T-helper 2 cell treated with Interferon-gamma antibody and Interleukin-4, amounts not matched to agents 5 μg/mL and 100 μg/mL, for 36 hours (primary cell): ENCODE results near the gene PLOD1.
A peak's percentile ranks its signal among the peaks of the same experiment; 100 is the strongest.

Experiments
- DNase-seq: peaks from one replicate; pipeline ENCODE4 v3.0.0; 2021; ENCODE audit warnings: low spot score
- H3K27ac Mint-ChIP-seq: one replicate; pipeline ENCODE4 v1.8.0; 2021; ENCODE audit warnings: mild to moderate bottlenecking, mixed read lengths
- H3K27me3 Mint-ChIP-seq: one replicate; pipeline ENCODE4 v1.8.0; 2021; ENCODE audit warnings: low read depth, mixed read lengths
- H3K36me3 Mint-ChIP-seq: one replicate; pipeline ENCODE4 v1.8.0; 2021; ENCODE audit warnings: low read depth, mixed read lengths
- H3K4me1 Mint-ChIP-seq: one replicate; pipeline ENCODE4 v1.8.0; 2021; ENCODE audit warnings: low read depth, mixed read lengths
- H3K4me3 Mint-ChIP-seq: one replicate; pipeline ENCODE4 v1.8.0; 2022; ENCODE audit warnings: mild to moderate bottlenecking, moderate library complexity, mixed read lengths
- H3K9me3 Mint-ChIP-seq: one replicate; pipeline ENCODE4 v1.8.0; 2021; ENCODE audit warnings: mixed read lengths

The PLOD1 gene

GRCh38 chr1:11982010-11982392 is 47.5 kb downstream of the PLOD1 start:
- Mint-ChIP-seq H3K27ac (peak overlapping the region; percentile 98), H3K4me3 (peak overlapping the region; percentile 92), H3K9me3 (no peaks in the 10 kb centered on the region), H3K36me3 (peaks cover 31% of the 10 kb centered on the region), H3K4me1 (peaks cover 32% of the 10 kb centered on the region), H3K27me3 (no peaks in the 10 kb centered on the region)
- no peak for DNase-seq

DNA sequence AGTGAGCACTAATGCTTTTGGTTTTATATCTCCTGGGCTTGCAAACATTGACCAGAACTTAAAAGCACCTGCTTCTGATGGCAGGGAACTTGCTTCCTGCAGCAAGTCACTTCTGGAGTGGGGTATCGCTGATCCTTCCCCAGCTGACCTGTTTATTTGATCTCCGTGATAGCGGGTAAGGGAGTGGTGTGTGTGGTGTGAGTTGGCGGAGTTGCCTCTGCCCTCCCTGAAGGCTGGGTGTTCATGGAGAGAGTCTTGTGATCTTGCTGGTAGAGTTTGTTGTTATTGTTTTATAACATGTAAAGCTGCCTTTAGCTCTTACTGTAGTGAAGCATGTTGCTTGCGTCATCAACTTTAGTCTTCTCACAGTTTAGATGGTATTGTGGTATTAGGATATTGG is 49.6 kb downstream of the PLOD1 start:
- DNase-seq, result no peak
- H3K4me3 Mint-ChIP-seq, result no peak overlapping the region
- no peaks in the 10 kb centered on the region for H3K9me3 Mint-ChIP-seq
- H3K27me3 Mint-ChIP-seq, result no peaks in the 10 kb centered on the region
- peaks cover 33% of the 10 kb centered on the region for H3K36me3 Mint-ChIP-seq
- peak overlapping the region; percentile 18 for H3K27ac Mint-ChIP-seq
- peaks cover 32% of the 10 kb centered on the region for H3K4me1 Mint-ChIP-seq

DNA sequence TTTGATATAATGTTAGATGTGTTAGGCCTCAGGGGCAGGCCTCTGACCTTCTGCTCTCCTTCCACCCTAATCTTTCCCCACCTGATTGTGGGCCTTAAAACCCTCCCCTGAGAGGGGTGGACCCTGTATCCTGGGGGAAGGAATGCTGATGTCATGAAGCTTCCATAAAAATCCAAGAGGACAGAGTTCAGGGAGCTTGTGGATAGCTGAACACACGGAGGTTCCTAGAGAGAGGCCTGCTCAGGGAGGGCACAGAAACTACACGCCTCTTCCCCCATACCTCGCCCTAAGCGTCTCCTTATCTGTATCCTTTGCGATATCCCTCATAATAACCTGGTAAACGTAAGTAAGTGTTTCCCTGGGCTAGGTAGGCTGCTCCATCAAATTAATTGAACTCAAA is 50.1 kb downstream of the PLOD1 start:
- Mint-ChIP-seq H3K9me3 (no peaks in the 10 kb centered on the region), H3K27ac (no peak overlapping the region), H3K36me3 (peaks cover 36% of the 10 kb centered on the region), H3K4me1 (peaks cover 29% of the 10 kb centered on the region), H3K4me3 (no peak overlapping the region), H3K27me3 (no peaks in the 10 kb centered on the region)
- no peak for DNase-seq

- Mint-ChIP-seq H3K27me3 (no peaks in the 10 kb centered on the region), H3K9me3 (no peaks in the 10 kb centered on the region), H3K36me3 (peaks cover 39% of the 10 kb centered on the region), H3K27ac (no peak overlapping the region), H3K4me1 (peaks cover 26% of the 10 kb centered on the region), H3K4me3 (no peak overlapping the region)
- no peak for DNase-seq
These were observed 50.7 kb downstream of the PLOD1 start for GRCh38 chr1:11985171-11985570.

DNA sequence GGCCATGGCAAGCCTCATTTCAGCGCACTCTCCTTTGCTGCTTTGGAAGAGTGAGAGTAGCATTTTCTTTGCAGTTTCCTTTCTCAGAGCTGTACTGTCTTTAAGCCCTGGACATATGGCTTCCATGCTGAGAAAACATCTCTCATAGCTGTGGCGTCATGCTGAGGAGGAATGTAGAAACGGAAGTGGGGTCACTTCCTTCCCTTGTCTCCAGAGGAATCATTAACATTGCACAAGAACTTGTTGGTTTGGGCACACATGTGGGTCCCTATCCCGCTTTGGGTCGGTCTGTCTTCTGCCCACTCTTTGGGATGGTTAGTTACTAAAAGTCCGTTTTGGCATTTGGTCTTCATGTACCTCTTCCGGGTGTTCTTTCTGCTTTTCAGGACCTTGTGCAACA is 51.3 kb downstream of the PLOD1 start:
- Mint-ChIP-seq H3K9me3 (no peaks in the 10 kb centered on the region), H3K4me1 (peaks cover 24% of the 10 kb centered on the region), H3K27ac (no peak overlapping the region), H3K4me3 (no peak overlapping the region), H3K36me3 (peaks cover 44% of the 10 kb centered on the region), H3K27me3 (no peaks in the 10 kb centered on the region)
- DNase-seq, result no peak

- Mint-ChIP-seq H3K4me1 (peaks cover 3% of the 10 kb centered on the region), H3K27me3 (no peaks in the 10 kb centered on the region), H3K9me3 (no peaks in the 10 kb centered on the region), H3K27ac (no peak overlapping the region), H3K36me3 (peaks cover 40% of the 10 kb centered on the region), H3K4me3 (no peak overlapping the region)
- no peak for DNase-seq
These were observed 55.2 kb downstream of the PLOD1 start for GRCh38 chr1:11989669-11990068.

GRCh38 chr1:11990303-11991032 is 56.0 kb downstream of the PLOD1 start:
- Mint-ChIP-seq H3K4me1 (peaks cover 2% of the 10 kb centered on the region), H3K27me3 (no peaks in the 10 kb centered on the region), H3K27ac (no peak overlapping the region), H3K36me3 (peaks cover 39% of the 10 kb centered on the region), H3K4me3 (no peak overlapping the region), H3K9me3 (no peaks in the 10 kb centered on the region)
- DNase-seq, result no peak

- H3K9me3 Mint-ChIP-seq, result no peaks in the 10 kb centered on the region
- H3K4me3 Mint-ChIP-seq, result no peak overlapping the region
- H3K27me3 Mint-ChIP-seq, result no peaks in the 10 kb centered on the region
- H3K36me3 Mint-ChIP-seq, result peaks cover 44% of the 10 kb centered on the region
- H3K4me1 Mint-ChIP-seq, result no peaks in the 10 kb centered on the region
- H3K27ac Mint-ChIP-seq, result no peak overlapping the region
- DNase-seq, result no peak
These were observed 57.6 kb downstream of the PLOD1 start for GRCh38 chr1:11991969-11992676.

DNA sequence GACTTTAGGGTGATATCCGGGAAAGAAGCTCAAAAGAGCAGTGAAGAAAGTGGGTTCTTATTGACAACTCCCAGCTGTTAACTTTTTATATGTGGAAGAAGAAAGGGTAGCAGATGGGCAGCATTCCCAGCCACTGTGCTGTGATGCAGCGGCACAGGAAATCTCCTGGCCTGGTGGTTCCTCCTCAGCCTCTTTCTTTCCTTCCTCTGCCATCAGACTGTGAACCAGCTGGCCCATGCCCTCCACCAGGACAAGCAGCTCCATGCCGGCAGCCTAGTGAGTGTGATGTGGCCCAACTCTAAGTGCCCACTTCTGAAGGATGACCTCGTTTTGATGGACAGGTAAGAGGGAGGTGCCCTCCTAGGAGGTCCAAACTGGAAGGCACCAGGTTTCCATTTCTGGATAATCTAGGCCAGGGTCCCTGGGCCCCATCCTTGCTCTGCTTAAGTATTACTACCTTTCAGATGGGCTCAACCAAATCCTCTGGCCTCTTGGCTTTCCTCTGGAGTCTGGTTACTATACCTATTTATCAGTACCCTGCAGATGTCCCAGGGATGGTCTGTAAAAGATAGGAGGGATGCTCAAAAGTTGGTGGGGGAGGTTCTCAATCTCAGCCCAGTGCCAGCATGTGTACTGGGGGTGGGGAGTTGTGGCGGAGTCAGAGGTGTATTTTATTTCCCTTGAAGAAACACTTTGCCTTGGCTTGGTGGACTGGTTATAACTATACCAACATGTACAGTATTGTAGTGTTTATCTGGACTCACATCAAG is 62.7 kb downstream of the PLOD1 start:
- Mint-ChIP-seq H3K4me3 (no peak overlapping the region), H3K4me1 (no peaks in the 10 kb centered on the region)

GRCh38 chr1:11998636-11999035 is 64.1 kb downstream of the PLOD1 start:
- Mint-ChIP-seq H3K36me3 (peaks cover 59% of the 10 kb centered on the region), H3K27me3 (no peaks in the 10 kb centered on the region), H3K4me1 (no peaks in the 10 kb centered on the region), H3K4me3 (no peak overlapping the region), H3K9me3 (no peaks in the 10 kb centered on the region), H3K27ac (no peak overlapping the region)
- DNase-seq, result no peak

More for the DNA sequence above, 62.7 kb downstream of the PLOD1 start:
- no peak for DNase-seq
- Mint-ChIP-seq H3K27ac (no peak overlapping the region), H3K9me3 (no peaks in the 10 kb centered on the region), H3K36me3 (peaks cover 50% of the 10 kb centered on the region), H3K27me3 (no peaks in the 10 kb centered on the region)

DNA sequence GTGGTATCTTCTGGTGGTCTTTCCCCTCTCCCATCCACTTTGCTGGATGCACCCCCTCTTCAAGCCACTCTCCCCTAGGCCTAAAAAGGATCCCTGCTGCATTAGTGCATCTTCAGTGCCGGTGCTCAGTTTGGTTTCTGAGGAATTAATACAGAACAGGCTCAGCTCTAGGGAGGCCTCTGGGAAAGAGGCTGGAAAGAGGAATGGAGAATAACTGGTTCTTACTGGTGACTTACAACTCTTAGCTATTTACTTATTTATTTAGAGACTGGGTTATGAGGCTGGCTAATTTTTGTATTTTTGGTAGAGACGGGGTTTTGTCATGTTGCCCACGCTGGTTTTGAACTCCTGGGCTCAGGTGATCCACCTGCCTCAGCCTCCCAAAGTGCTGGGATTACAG is 64.7 kb downstream of the PLOD1 start:
- no peaks in the 10 kb centered on the region for H3K9me3 Mint-ChIP-seq
- no peak overlapping the region for H3K27ac Mint-ChIP-seq
- H3K4me1 Mint-ChIP-seq, result no peaks in the 10 kb centered on the region
- no peak for DNase-seq
- no peaks in the 10 kb centered on the region for H3K27me3 Mint-ChIP-seq
- H3K36me3 Mint-ChIP-seq, result peaks cover 63% of the 10 kb centered on the region
- H3K4me3 Mint-ChIP-seq, result no peak overlapping the region

GRCh38 chr1:12001249-12001917 is 66.9 kb downstream of the PLOD1 start:
- Mint-ChIP-seq H3K36me3 (peaks cover 67% of the 10 kb centered on the region), H3K4me1 (no peaks in the 10 kb centered on the region)

DNA sequence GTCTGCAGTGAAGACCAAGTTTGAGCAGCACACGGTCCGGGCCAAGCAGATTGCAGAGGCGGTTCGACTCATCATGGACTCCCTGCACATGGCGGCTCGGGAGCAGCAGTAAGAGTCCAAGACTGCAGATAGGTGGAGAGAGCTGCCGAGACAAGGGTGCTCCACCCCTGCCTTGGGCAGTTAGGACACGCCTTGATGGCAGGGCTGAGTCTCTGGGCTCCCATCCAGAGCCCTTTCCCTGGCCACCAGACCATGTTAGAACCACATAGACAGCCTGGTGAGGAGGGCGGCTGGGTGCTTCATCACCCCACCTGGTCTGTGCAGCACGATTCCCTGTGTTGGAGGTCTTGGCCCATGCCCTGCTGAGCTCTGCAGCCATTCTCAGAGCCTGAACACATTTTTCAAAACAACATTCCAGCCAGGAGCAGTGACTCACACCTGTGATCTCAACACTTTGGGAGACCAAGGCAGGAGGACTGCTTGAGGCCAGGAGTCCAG is 67.5 kb downstream of the PLOD1 start:
- H3K4me3 Mint-ChIP-seq, result no peak overlapping the region
- no peak overlapping the region for H3K27ac Mint-ChIP-seq

More at GRCh38 chr1:12001249-12001917, 66.9 kb downstream of the PLOD1 start:
- H3K4me3 Mint-ChIP-seq, result no peak overlapping the region
- H3K27me3 Mint-ChIP-seq, result no peaks in the 10 kb centered on the region
- no peak overlapping the region for H3K27ac Mint-ChIP-seq
- DNase-seq, result peak; percentile 35
- H3K9me3 Mint-ChIP-seq, result no peaks in the 10 kb centered on the region

More for the DNA sequence above, 67.5 kb downstream of the PLOD1 start:
- Mint-ChIP-seq H3K27me3 (no peaks in the 10 kb centered on the region), H3K9me3 (no peaks in the 10 kb centered on the region), H3K4me1 (no peaks in the 10 kb centered on the region), H3K36me3 (peaks cover 65% of the 10 kb centered on the region)
- no peak for DNase-seq
